ENCODE results near the gene C2CD3.

DNA sequence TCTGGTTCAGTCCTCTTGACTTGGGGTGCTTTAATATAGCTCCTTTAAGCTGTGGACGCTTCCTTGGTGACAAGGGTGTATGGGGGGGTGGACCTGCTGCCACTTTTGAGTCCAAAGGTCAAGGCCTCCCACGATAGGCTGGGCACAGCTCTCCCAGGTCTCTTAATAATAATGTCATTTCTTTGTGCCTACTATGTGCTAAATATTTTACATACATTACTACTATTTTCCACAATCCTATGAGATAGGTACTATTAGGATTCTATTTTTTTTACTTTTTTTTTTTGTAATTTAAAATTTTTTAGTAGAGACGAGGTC is 161.6 kb downstream of the C2CD3 start:
- TF ChIP-seq, protein P1, sequence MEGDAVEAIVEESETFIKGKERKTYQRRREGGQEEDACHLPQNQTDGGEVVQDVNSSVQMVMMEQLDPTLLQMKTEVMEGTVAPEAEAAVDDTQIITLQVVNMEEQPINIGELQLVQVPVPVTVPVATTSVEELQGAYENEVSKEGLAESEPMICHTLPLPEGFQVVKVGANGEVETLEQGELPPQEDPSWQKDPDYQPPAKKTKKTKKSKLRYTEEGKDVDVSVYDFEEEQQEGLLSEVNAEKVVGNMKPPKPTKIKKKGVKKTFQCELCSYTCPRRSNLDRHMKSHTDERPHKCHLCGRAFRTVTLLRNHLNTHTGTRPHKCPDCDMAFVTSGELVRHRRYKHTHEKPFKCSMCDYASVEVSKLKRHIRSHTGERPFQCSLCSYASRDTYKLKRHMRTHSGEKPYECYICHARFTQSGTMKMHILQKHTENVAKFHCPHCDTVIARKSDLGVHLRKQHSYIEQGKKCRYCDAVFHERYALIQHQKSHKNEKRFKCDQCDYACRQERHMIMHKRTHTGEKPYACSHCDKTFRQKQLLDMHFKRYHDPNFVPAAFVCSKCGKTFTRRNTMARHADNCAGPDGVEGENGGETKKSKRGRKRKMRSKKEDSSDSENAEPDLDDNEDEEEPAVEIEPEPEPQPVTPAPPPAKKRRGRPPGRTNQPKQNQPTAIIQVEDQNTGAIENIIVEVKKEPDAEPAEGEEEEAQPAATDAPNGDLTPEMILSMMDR (IDR thresholded peaks at IDR 0.05; ENCODE audit: insufficient read depth, low read depth, low read length) = no peak
- no peak for TF ChIP-seq EZH2 (IDR thresholded peaks at IDR 0.05; ENCODE audit: insufficient read depth, low read length)

Data from astrocyte (in vitro differentiated cells and primary cell).